Measurements from ENCODE around the gene CTNNAL1.

CTNNAL1 gene

GRCh38 chr9:109040571-109040970, 27.3 kb upstream of the CTNNAL1 start:
- Histone ChIP-seq H3K36me3 (ENCODE audit: control insufficient read depth, low read depth, low read length) (peaks cover 55% of the 10 kb centered on the region), H3K4me1 (ENCODE audit: control insufficient read depth, low read depth, low read length) (no peaks in the 10 kb centered on the region), H3K27me3 (ENCODE audit: control insufficient read depth, insufficient read depth, low read length) (no peaks in the 10 kb centered on the region), H3K27ac (ENCODE audit: low read length) (no peak overlapping the region), H3K4me3 (ENCODE audit: low read length) (no peak overlapping the region), H3K9ac (ENCODE audit: low read length) (no peak overlapping the region), H3K9me3 (ENCODE audit: control insufficient read depth, low read depth, low read length) (no peaks in the 10 kb centered on the region)

DNA sequence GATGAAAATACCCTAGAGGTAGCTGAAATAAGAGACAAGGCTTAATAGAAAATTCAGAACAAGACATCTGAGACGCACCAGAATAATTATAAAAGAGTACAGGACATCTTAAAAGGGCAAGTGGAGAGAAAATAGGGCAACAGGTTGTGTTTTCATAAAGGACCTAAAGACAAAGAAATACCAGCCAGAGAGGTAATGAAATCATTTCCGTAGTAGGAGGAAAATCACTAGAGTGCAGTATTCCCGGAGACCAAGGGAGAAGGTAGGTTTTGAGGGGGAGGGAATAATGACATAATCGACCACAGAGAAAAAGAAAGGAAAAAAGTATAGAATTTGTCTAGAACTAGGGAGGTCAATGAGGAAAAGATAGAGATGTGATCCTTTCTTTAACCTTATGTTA, 26.2 kb upstream of the CTNNAL1 start:
- H3K9me3 ChIP-seq (ENCODE audit: control insufficient read depth, low read depth, low read length) = no peaks in the 10 kb centered on the region
- no peaks in the 10 kb centered on the region for H3K4me1 ChIP-seq (ENCODE audit: control insufficient read depth, low read depth, low read length)
- H3K27me3 ChIP-seq (ENCODE audit: control insufficient read depth, insufficient read depth, low read length) = no peaks in the 10 kb centered on the region
- H3K36me3 ChIP-seq (ENCODE audit: control insufficient read depth, low read depth, low read length) = peaks cover 52% of the 10 kb centered on the region
- no peak overlapping the region for H3K9ac ChIP-seq (ENCODE audit: low read length)
- H3K4me3 ChIP-seq (ENCODE audit: low read length) = no peak overlapping the region
- H3K27ac ChIP-seq (ENCODE audit: low read length) = no peak overlapping the region

GRCh38 chr9:109037946-109038715, 24.8 kb upstream of the CTNNAL1 start:
- no peak overlapping the region for H3K4me3 ChIP-seq (ENCODE audit: low read length)
- no peaks in the 10 kb centered on the region for H3K9me3 ChIP-seq (ENCODE audit: control insufficient read depth, low read depth, low read length)
- H3K27me3 ChIP-seq (ENCODE audit: control insufficient read depth, insufficient read depth, low read length) = no peaks in the 10 kb centered on the region
- peaks cover 52% of the 10 kb centered on the region for H3K36me3 ChIP-seq (ENCODE audit: control insufficient read depth, low read depth, low read length)
- H3K4me1 ChIP-seq (ENCODE audit: control insufficient read depth, low read depth, low read length) = no peaks in the 10 kb centered on the region
- no peak overlapping the region for H3K9ac ChIP-seq (ENCODE audit: low read length)
- H3K27ac ChIP-seq (ENCODE audit: low read length) = no peak overlapping the region

- no peaks in the 10 kb centered on the region for H3K9me3 ChIP-seq (ENCODE audit: control insufficient read depth, low read depth, low read length)
- no peaks in the 10 kb centered on the region for H3K27me3 ChIP-seq (ENCODE audit: control insufficient read depth, insufficient read depth, low read length)
- H3K4me3 ChIP-seq (ENCODE audit: low read length) = no peak overlapping the region
- peaks cover 56% of the 10 kb centered on the region for H3K36me3 ChIP-seq (ENCODE audit: control insufficient read depth, low read depth, low read length)
- no peak overlapping the region for H3K27ac ChIP-seq (ENCODE audit: low read length)
- H3K9ac ChIP-seq (ENCODE audit: low read length) = no peak overlapping the region
- no peaks in the 10 kb centered on the region for H3K4me1 ChIP-seq (ENCODE audit: control insufficient read depth, low read depth, low read length)
These were observed 23.7 kb upstream of the CTNNAL1 start for GRCh38 chr9:109036744-109037680.

DNA sequence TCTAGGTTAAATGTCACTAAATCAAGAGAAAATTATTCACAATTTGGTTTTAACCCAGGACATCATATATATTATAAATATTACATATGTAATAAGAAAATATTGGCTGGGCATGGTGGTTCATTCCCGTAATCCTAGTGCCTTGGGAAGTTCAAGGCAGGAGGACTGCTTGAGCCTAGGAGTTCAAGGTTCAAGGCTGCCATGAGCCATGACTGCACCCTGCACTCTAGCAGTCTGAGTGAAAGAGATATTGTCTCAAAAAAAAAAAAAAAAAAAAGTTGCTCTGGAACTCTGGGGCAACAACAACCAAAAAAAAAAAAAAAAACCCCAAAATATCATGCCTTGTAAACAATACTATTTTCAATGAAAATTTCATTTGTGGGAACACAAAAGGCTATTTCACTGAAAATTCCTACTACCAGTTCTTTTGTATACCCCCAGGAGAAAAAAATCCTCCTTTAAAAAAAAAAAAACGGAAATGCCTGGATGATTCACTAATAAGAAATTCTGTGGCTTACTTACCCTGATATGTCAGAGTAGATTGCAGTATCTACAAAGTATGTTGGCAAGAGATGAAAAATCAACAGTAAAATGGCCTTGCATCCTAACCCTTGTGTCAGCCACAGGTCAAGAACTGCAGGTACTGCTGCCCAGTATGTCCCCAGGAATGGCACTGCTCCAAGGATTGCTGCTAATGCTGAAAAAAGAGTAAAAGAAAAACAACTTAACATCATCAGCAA, 22.6 kb upstream of the CTNNAL1 start:
- Histone ChIP-seq H3K27me3 (ENCODE audit: control insufficient read depth, insufficient read depth, low read length) (no peaks in the 10 kb centered on the region), H3K4me1 (ENCODE audit: control insufficient read depth, low read depth, low read length) (no peaks in the 10 kb centered on the region), H3K4me3 (ENCODE audit: low read length) (no peak overlapping the region), H3K36me3 (ENCODE audit: control insufficient read depth, low read depth, low read length) (peaks cover 64% of the 10 kb centered on the region), H3K9ac (ENCODE audit: low read length) (no peak overlapping the region), H3K9me3 (ENCODE audit: control insufficient read depth, low read depth, low read length) (no peaks in the 10 kb centered on the region), H3K27ac (ENCODE audit: low read length) (no peak overlapping the region)

- Histone ChIP-seq H3K27ac (ENCODE audit: low read length) (no peak overlapping the region), H3K4me1 (ENCODE audit: control insufficient read depth, low read depth, low read length) (no peaks in the 10 kb centered on the region), H3K9ac (ENCODE audit: low read length) (no peak overlapping the region), H3K4me3 (ENCODE audit: low read length) (no peak overlapping the region), H3K27me3 (ENCODE audit: control insufficient read depth, insufficient read depth, low read length) (no peaks in the 10 kb centered on the region), H3K9me3 (ENCODE audit: control insufficient read depth, low read depth, low read length) (no peaks in the 10 kb centered on the region), H3K36me3 (ENCODE audit: control insufficient read depth, low read depth, low read length) (peaks cover 58% of the 10 kb centered on the region)
These were observed 20.8 kb upstream of the CTNNAL1 start for GRCh38 chr9:109033941-109034700.

- H3K36me3 ChIP-seq (ENCODE audit: control insufficient read depth, low read depth, low read length) = peaks cover 46% of the 10 kb centered on the region
- no peaks in the 10 kb centered on the region for H3K4me1 ChIP-seq (ENCODE audit: control insufficient read depth, low read depth, low read length)
- no peak overlapping the region for H3K9ac ChIP-seq (ENCODE audit: low read length)
- H3K9me3 ChIP-seq (ENCODE audit: control insufficient read depth, low read depth, low read length) = no peaks in the 10 kb centered on the region
- H3K27me3 ChIP-seq (ENCODE audit: control insufficient read depth, insufficient read depth, low read length) = no peaks in the 10 kb centered on the region
- H3K27ac ChIP-seq (ENCODE audit: low read length) = no peak overlapping the region
- H3K4me3 ChIP-seq (ENCODE audit: low read length) = no peak overlapping the region
These were observed 17.9 kb upstream of the CTNNAL1 start for GRCh38 chr9:109031241-109031640.

DNA sequence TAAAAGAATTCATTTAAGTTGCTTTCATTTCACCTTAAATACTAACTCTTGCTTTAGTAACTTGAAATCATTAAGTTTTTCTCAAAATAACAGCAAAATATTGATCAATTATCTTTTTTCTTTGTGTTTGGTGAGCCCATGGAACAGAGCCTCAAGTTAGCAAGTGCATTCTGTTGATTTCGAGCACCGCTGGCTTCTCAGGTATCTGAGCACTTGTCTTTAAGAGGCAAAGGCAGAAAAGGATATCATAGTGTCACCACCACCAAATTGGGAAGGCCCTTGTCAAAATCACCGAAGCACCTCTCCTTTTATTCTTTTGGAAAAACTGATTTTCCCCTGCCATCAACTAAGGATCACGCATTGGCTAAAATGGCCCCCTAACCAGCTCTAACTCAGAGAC, 17.1 kb upstream of the CTNNAL1 start:
- H3K36me3 ChIP-seq (ENCODE audit: control insufficient read depth, low read depth, low read length) = peaks cover 38% of the 10 kb centered on the region

DNA sequence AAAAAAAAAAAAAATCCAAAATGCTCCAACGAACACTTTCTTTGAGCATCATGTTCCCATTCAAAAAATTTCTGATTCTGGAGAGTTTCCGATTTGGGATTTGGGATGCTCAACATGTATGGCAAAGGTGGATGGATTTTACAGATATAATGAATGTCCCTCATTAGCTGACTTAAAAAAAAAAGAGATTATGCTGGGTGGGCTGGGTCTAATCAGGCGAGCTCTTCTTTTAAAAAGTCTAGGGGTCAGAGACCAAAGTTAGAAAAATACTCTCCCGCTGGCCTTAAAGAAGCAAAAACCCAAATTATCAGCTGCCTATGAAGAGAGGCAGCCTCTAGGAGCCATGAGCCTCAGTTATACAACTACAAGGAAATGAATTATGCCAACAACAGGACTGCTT, 15.2 kb upstream of the CTNNAL1 start:
- no peaks in the 10 kb centered on the region for H3K9me3 ChIP-seq (ENCODE audit: control insufficient read depth, low read depth, low read length)
- H3K36me3 ChIP-seq (ENCODE audit: control insufficient read depth, low read depth, low read length) = peaks cover 23% of the 10 kb centered on the region
- no peaks in the 10 kb centered on the region for H3K27me3 ChIP-seq (ENCODE audit: control insufficient read depth, insufficient read depth, low read length)
- H3K4me3 ChIP-seq (ENCODE audit: low read length) = no peak overlapping the region
- H3K27ac ChIP-seq (ENCODE audit: low read length) = no peak overlapping the region
- H3K4me1 ChIP-seq (ENCODE audit: control insufficient read depth, low read depth, low read length) = no peaks in the 10 kb centered on the region
- no peak overlapping the region for H3K9ac ChIP-seq (ENCODE audit: low read length)

More for the DNA sequence above, 17.1 kb upstream of the CTNNAL1 start:
- H3K27me3 ChIP-seq (ENCODE audit: control insufficient read depth, insufficient read depth, low read length) = no peaks in the 10 kb centered on the region
- no peak overlapping the region for H3K9ac ChIP-seq (ENCODE audit: low read length)
- H3K4me3 ChIP-seq (ENCODE audit: low read length) = no peak overlapping the region
- H3K4me1 ChIP-seq (ENCODE audit: control insufficient read depth, low read depth, low read length) = no peaks in the 10 kb centered on the region
- H3K27ac ChIP-seq (ENCODE audit: low read length) = no peak overlapping the region
- no peaks in the 10 kb centered on the region for H3K9me3 ChIP-seq (ENCODE audit: control insufficient read depth, low read depth, low read length)

- Histone ChIP-seq H3K27ac (ENCODE audit: low read length) (no peak overlapping the region), H3K4me3 (ENCODE audit: low read length) (no peak overlapping the region), H3K36me3 (ENCODE audit: control insufficient read depth, low read depth, low read length) (peaks cover 14% of the 10 kb centered on the region), H3K27me3 (ENCODE audit: control insufficient read depth, insufficient read depth, low read length) (no peaks in the 10 kb centered on the region), H3K9me3 (ENCODE audit: control insufficient read depth, low read depth, low read length) (no peaks in the 10 kb centered on the region), H3K9ac (ENCODE audit: low read length) (no peak overlapping the region), H3K4me1 (ENCODE audit: control insufficient read depth, low read depth, low read length) (no peaks in the 10 kb centered on the region)
These were observed 13.9 kb upstream of the CTNNAL1 start for GRCh38 chr9:109027176-109027575.

- Histone ChIP-seq H3K4me1 (ENCODE audit: control insufficient read depth, low read depth, low read length) (no peaks in the 10 kb centered on the region), H3K27me3 (ENCODE audit: control insufficient read depth, insufficient read depth, low read length) (no peaks in the 10 kb centered on the region), H3K4me3 (ENCODE audit: low read length) (no peak overlapping the region), H3K36me3 (ENCODE audit: control insufficient read depth, low read depth, low read length) (peaks cover 8% of the 10 kb centered on the region), H3K27ac (ENCODE audit: low read length) (no peak overlapping the region), H3K9ac (ENCODE audit: low read length) (no peak overlapping the region), H3K9me3 (ENCODE audit: control insufficient read depth, low read depth, low read length) (no peaks in the 10 kb centered on the region)
These were observed 13.0 kb upstream of the CTNNAL1 start for GRCh38 chr9:109026306-109026705.
